ENCODE measurements around the gene PPIL4.

PPIL4 gene

GRCh38 chr6:149456311-149457021 is 89.4 kb downstream of the PPIL4 start:
- no peak overlapping the region for H3K27ac ChIP-seq
- TF ChIP-seq ZFX (IDR thresholded peaks at IDR 0.05) (no peak), CTCF (conservative IDR thresholded peaks at IDR 0.05) (no peak)

- H3K27ac ChIP-seq: peak overlapping the region; percentile 64
- no peak for TF ChIP-seq ZFX (IDR thresholded peaks at IDR 0.05)
- TF ChIP-seq CTCF (conservative IDR thresholded peaks at IDR 0.05): no peak
These were observed 90.7 kb downstream of the PPIL4 start for GRCh38 chr6:149455031-149455732.

All from C4-2B (cell line).